ENCODE data around the gene DEPP1.

Gene DEPP1

DNA sequence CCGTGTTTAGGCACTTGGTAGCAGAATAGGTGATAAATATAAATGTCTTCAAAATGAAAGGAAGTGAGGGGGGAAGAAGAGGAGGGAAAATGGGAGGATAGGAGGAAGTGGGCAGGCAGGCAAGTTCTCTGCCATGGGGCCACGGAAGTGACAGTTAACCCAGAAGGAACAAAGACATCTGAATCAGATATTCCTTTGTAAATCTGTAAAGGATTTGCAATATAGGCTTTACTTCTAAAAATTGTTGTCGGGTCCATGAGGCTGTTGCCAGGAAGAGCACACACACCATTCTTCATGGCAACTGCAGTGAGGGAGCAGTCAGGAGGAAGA lies 42.7 kb downstream of the DEPP1 start:
- no peak overlapping the region for H3K4me3 ChIP-seq (ENCODE audit: low read length)
- TF ChIP-seq, protein P1, sequence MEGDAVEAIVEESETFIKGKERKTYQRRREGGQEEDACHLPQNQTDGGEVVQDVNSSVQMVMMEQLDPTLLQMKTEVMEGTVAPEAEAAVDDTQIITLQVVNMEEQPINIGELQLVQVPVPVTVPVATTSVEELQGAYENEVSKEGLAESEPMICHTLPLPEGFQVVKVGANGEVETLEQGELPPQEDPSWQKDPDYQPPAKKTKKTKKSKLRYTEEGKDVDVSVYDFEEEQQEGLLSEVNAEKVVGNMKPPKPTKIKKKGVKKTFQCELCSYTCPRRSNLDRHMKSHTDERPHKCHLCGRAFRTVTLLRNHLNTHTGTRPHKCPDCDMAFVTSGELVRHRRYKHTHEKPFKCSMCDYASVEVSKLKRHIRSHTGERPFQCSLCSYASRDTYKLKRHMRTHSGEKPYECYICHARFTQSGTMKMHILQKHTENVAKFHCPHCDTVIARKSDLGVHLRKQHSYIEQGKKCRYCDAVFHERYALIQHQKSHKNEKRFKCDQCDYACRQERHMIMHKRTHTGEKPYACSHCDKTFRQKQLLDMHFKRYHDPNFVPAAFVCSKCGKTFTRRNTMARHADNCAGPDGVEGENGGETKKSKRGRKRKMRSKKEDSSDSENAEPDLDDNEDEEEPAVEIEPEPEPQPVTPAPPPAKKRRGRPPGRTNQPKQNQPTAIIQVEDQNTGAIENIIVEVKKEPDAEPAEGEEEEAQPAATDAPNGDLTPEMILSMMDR (IDR thresholded peaks at IDR 0.05; ENCODE audit: insufficient read depth, low read depth, low read length, missing control alignments), result no peak
- no peak for DNase-seq (ENCODE audit: low read depth)

DNA sequence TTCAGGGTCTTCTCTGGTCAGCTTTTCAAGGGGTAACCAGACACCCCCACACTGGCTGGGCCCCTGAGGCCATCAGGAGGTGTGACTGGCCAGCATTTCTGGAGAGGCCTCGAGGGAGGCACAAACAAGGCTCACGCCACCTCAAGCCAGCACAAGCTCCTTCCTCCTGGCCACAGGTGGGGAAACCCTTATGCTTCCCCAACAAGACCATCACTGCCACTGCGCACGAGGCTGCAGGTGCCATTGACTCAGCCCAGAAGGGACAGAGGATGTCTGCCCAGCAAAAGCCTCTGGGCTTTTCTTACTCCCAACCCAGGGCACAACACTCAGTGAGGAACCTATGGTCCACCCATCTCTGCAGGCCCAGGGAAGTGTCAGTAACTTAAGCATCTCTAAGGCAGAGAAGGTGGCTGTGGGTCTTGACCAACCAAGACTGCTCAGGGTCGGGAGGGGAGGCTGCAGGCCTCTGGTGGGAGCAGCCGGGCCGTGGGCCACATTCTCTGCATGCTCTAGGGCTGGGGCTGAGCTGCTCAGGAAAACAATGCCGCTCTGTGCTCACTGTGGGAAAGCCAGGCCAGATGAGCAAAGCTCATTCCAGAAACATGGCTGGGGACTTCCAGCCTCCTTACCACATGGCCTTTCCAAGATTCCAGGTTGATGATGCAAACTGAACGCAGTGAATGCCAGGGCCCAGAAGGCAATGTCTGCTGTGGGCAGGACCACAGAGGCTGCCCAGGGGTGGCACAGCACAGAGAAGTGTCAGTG lies 43.2 kb downstream of the DEPP1 start:
- TF ChIP-seq, protein P1 (IDR thresholded peaks at IDR 0.05; ENCODE audit: insufficient read depth, low read depth, low read length, missing control alignments), result no peak
- no peak overlapping the region for H3K4me3 ChIP-seq (ENCODE audit: low read length)
- peak; percentile 61 for DNase-seq (ENCODE audit: low read depth)

DNA sequence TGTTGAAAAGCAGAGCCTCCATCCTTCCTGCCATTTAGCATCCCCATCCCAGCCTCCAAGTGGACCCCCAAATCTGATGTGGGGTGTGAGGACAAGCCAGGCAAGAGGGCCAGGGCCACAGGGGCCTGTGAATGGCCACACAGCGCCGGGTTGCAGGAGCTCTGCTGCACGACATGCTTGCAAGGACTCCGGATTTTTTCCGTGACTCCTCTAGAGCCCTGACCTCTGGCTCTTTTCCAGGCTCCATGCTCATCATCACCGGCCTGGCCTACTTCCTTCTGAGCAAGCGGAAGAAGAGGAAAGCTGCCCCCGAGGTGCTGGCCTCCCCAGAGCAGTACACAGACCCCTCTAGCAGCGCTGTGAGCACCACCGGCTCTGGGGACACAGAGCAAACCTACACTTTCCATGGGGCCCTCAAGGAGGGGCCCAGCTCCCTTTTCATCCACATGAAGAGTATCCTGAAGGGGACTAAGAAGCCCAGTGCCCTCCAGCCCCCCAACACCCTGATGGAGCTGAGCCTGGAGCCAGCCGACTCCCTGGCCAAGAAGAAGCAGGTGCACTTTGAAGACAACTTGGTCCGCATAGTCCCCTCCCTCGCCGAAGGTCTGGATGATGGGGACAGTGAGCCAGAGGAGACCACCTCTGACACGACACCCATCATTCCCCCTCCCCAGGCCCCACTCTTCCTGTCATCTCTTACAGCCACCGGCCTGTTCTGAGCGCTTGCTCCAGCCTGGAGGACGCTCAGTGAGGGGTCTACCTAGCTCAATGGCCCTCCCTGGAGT lies 44.0 kb downstream of the DEPP1 start:
- TF ChIP-seq, protein P1 (IDR thresholded peaks at IDR 0.05; ENCODE audit: insufficient read depth, low read depth, low read length, missing control alignments), result no peak
- DNase-seq (ENCODE audit: low read depth), result no peak
- H3K4me3 ChIP-seq (ENCODE audit: low read length), result no peak overlapping the region

DNA sequence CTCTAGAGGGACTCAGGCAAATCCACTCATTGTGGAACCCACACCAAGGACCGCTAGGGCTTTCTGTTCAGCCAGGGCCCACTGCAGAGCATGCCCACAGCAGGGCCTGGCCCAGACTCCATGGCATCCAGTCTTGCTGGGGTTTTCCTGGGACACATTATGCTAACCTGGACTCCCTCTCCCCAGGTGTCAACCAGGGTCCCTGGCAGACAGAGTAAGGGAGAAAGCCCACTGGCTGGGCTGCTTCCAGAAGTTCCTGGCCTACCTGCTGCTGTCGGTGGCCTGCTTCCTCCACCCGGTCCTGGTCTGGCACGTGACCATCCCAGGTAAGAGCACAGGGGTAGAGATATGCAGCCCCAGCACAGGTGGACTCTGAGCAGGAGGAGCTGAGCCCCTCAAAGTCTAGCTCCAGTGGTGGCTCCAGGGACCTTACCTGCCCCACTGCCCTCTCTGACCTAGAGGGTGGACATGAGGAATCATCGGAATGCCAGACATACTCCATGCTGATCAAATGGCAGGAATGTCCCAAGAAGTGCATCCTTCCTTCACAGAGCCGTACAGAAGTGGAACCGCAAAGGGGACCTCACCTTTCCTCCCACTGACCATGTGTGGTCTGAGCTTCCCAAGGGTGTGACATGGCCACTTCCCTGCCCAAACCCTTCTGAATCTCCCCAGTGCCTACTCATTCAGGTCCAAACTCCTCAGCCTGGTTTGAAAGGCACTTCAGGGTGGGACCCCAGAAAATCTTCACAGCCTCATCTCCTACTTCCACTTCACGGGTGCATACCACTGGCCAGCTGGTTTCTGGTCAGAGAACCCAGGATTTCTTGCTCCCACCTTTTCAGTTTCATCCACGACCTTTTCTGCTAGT lies 44.9 kb downstream of the DEPP1 start:
- H3K4me3 ChIP-seq (ENCODE audit: low read length), result no peak overlapping the region
- TF ChIP-seq, protein P1 (IDR thresholded peaks at IDR 0.05; ENCODE audit: insufficient read depth, low read depth, low read length, missing control alignments), result no peak
- no peak for DNase-seq (ENCODE audit: low read depth)

DNA sequence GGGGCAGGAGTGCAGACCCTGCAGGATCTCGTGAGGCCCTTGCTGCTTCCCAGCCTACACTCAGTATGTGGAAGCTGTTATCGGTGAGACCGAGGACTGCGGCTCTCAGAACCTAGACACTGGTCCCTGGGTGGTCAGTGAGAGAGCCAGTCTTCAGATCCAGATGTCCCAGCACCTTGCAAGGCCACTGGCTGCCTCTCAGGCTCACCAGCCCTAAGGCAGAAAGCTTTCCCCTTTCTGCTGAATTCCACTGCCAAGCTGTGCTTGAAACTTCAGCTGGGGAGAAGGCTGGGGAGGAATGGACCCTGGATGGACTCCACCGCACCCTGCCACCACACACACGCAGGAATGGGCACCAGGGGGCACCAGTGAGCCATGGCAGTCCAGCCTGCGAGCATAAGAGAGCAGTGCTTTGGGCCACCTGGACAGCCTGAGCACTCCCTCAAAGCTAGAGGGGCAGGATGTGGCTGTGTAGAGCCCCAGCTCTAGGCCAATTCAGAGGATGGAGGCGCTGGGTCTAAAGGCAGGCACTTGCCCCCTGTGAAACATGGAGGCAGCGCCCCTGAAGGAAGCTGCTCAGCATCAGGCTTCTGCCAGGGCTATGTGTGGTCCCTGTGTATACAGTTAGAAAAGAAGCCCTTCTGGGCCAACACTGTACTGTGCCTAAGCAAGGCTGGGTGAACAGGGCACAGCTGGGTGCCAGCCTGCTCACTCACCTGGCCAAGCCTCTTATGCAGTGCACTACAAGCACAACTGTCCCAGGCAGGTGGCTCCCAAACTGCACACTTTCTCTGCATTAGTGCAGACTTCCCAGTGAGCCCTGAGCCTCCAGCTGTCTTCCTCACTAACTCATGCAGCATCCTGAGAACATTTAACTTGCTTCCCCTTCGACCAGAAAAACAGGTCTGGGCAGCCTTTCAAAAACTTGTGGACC lies 45.8 kb downstream of the DEPP1 start:
- no peak overlapping the region for H3K4me3 ChIP-seq (ENCODE audit: low read length)
- DNase-seq (ENCODE audit: low read depth), result peak; percentile 74
- TF ChIP-seq, protein P1 (IDR thresholded peaks at IDR 0.05; ENCODE audit: insufficient read depth, low read depth, low read length, missing control alignments), result peak; percentile 94
